Muscle of leg (tissue), 11 donors: Measurements from ENCODE around the gene QRICH1. TPM values are rescaled to one million over a fixed set of nuclear protein-coding genes. Genes with fewer than 3 reads are reported as not detected.

Experiments
- DNase-seq: peaks from one replicate; pipeline ENCODE4 v3.0.0; 2013
- H3K27ac ChIP-seq: one replicate; pipeline ENCODE4 v1.5.1; 2013; ENCODE audit warnings: mild to moderate bottlenecking, low read length, control low read depth
- H3K27me3 ChIP-seq: one replicate; pipeline ENCODE4 v1.6.1; 2013; ENCODE audit warnings: low read length; ENCODE audit not compliant: control insufficient read depth, insufficient read depth
- H3K36me3 ChIP-seq: one replicate; pipeline ENCODE4 v1.6.1; 2013; ENCODE audit warnings: low read length; ENCODE audit not compliant: control insufficient read depth, insufficient read depth
- H3K4me1 ChIP-seq: one replicate; pipeline ENCODE4 v1.6.1; 2013; ENCODE audit warnings: low read length; ENCODE audit not compliant: control insufficient read depth, insufficient read depth
- H3K4me3 ChIP-seq: one replicate; pipeline ENCODE4 v1.5.1; 2013; ENCODE audit warnings: low read length, control low read depth
- H3K9me3 ChIP-seq: replicated peaks from 2 replicates; pipeline ENCODE4 v1.6.1; 2013; ENCODE audit warnings: low read depth, low read length; ENCODE audit not compliant: control insufficient read depth
- WGBS: methylation state at CpG from one replicate; pipeline ENCODE4 v1.1.5; 2013; ENCODE audit warnings: missing lambda C conversion rate; ENCODE audit not compliant: insufficient coverage; 5-methylcytosine and 5-hydroxymethylcytosine counted together
- polyA plus RNA-seq, 8 donors: library from polyadenylated mRNA; unstranded; fragments of 120-200 nt; gene quantifications; one replicate each; pipeline versions ENCODE4 v1.2.1 to v1.2.3, GENCODE V29; 2013; ENCODE audit warnings: inconsistent platforms in 1 of 8, low replicate concordance in 1 of 8; ENCODE audit not compliant: insufficient read length in 8 of 8, insufficient read depth in 1 of 8
- total RNA-seq: library from RNA; stranded (reverse); fragments of 120-200 nt; gene quantifications from one replicate; pipeline ENCODE4 v1.2.4, GENCODE V29; 2013

The QRICH1 gene
- total and polyA plus RNA-seq, 9 donors: 48.4 to 67.4 (median 56.9) TPM

DNA sequence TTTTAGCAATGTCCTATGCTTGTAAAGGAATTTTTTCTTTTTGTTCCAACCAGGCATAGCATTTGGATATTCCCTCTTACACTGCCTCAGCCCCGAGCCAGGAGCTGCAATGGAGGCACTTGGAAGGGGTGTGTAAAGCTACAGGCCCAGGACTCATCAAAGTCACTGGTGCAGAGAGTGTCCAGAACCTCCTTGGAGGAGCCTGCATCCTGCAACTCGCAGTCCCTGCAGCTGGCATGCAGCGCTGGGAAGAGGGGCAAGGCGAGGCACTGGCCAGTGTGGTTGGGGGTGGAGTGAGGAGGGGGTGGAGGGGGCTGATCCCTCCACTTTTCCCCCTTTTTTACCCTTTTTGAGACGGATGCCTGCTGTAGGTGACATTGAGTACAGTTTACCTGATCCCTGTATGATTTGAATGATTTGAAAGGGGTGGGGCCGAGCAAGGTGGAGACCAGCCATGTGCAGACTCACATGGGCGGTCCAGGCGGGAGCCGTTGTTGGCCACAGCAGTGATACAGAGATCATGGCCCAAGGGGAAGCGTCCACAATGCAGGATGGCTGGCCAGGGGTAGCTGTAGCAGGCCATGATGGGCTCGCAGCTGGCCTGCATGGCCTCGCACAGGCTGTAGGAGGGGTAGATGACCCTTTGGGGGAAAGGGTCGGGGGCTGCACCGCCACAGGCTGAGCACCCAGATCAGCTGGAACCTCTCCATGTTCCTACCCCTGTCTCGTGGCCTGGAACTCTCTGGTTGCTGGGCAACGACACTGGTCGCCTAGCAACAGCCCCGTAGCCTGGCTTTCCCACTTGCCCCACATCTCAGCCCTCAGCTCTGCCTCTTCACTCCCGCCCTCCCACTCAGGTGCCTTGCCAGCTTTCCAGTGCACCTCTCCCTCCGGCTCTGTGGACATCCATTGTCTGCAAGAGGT is 95.9 kb downstream of the QRICH1 start:
- H3K4me3 ChIP-seq: no peak overlapping the region
- H3K27ac ChIP-seq: no peak overlapping the region
- H3K4me1 ChIP-seq: no peaks in the 10 kb centered on the region
- no peaks in the 10 kb centered on the region for H3K27me3 ChIP-seq
- no peak for DNase-seq
- no peaks in the 10 kb centered on the region for H3K9me3 ChIP-seq
- WGBS: 55% methylated on average over 16 of the region's 20 CpGs
- H3K36me3 ChIP-seq: peaks cover 13% of the 10 kb centered on the region

DNA sequence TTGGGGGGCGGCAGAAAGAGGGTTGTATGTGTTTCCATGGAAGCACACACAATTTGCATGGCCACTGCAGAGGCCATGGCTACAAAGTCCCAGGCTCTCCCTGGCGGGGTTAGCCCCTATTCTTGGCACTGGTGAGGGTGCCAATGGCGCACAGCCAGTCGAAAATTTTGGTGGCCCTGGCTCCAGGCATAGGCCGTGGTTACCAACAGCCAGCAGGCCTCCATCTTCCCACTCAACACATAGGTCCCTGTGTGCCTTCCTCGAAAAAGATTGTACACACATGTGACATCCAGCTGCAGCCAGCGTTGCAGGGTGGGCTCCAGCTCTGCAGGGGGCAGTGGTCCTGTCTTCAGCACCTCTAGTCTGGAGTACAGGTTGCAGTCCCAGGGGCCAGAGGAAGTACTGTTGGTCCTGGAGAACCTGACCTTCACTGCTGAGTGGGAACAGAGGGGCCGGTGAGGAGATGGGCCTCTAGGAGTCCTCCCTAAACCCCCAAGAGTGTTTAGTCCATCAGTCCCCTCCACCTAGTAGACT is 96.7 kb downstream of the QRICH1 start:
- no peaks in the 10 kb centered on the region for H3K4me1 ChIP-seq
- WGBS: 77% methylated on average over 6 of the region's 8 CpGs
- H3K4me3 ChIP-seq: no peak overlapping the region
- H3K27me3 ChIP-seq: no peaks in the 10 kb centered on the region
- peaks cover 13% of the 10 kb centered on the region for H3K36me3 ChIP-seq
- no peaks in the 10 kb centered on the region for H3K9me3 ChIP-seq
- DNase-seq: no peak
- H3K27ac ChIP-seq: no peak overlapping the region

DNA sequence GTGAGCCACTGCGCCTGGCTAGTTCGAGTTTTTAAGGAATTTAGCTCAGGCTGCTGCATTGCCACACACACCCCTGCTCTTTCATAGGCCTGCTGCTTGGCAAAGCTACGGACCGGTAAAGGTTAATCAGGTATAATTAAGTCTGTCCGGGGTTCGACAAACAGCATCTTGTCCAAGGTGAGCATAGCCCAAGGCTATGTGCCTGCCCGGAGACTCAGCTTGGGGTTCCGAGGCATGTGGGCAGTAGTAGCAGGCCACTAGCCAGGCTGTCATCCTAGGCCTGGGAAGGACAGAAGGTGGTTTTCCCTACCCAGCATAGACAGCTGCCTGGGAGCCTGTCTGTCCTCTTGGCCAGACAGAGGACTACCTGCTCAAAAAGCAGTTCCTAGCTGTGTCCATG is 97.2 kb downstream of the QRICH1 start:
- Histone ChIP-seq H3K4me1 (peaks cover 2% of the 10 kb centered on the region), H3K27ac (no peak overlapping the region), H3K9me3 (no peaks in the 10 kb centered on the region), H3K36me3 (peaks cover 13% of the 10 kb centered on the region), H3K27me3 (no peaks in the 10 kb centered on the region), H3K4me3 (no peak overlapping the region)
- 89% methylated on average over 8 of the region's 8 CpGs for WGBS
- no peak for DNase-seq

GRCh38 chr3:48993834-48994233 is 100.0 kb downstream of the QRICH1 start:
- peaks cover 19% of the 10 kb centered on the region for H3K4me1 ChIP-seq
- H3K9me3 ChIP-seq: no peaks in the 10 kb centered on the region
- H3K4me3 ChIP-seq: no peak overlapping the region
- no peak for DNase-seq
- no peaks in the 10 kb centered on the region for H3K27me3 ChIP-seq
- H3K36me3 ChIP-seq: peaks cover 13% of the 10 kb centered on the region
- no peak overlapping the region for H3K27ac ChIP-seq

DNA sequence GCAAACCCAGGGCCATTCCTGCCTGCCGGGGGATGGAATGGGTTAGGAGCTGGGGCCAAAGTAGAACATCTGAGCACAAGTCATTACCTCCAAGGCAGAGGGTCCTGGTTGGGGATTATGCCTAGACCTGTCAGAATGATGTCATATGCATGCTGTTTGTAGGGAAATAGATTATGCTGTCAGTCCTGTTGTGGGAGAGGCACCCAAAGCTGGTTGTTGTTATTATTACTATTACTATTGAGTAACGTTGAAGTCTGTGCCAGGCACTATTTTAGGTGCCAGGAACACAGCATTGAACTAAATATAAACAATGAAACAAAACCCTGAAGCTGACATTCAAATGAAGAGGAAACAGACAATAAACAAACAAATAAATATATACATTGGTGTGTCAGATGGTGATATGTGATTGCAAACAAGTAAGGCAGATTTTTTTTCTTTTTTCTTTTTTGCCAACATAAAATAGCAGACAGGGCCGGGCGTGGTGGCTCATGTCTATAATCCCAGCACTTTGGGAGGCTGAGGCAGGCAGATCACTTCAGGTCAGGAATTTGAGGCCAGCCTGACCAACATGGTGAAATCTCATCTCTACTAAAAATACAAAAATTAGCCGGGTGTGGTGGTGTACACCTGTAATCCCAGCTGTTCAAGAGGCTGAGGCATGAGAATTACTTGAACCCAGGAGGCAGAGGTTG is 101.9 kb downstream of the QRICH1 start:
- Histone ChIP-seq H3K36me3 (peaks cover 11% of the 10 kb centered on the region), H3K4me1 (peaks cover 19% of the 10 kb centered on the region), H3K4me3 (no peak overlapping the region), H3K27me3 (no peaks in the 10 kb centered on the region), H3K27ac (no peak overlapping the region), H3K9me3 (no peaks in the 10 kb centered on the region)
- no peak for DNase-seq
- WGBS: 94% methylated on average over 3 of the region's 5 CpGs

- no peaks in the 10 kb centered on the region for H3K9me3 ChIP-seq
- 4% methylated on average over 36 of the region's 40 CpGs for WGBS
- H3K4me3 ChIP-seq: peak overlapping the region; percentile 70
- H3K27me3 ChIP-seq: no peaks in the 10 kb centered on the region
- peaks cover 7% of the 10 kb centered on the region for H3K36me3 ChIP-seq
- DNase-seq: no peak
- H3K27ac ChIP-seq: peak overlapping the region; percentile 9
- peaks cover 19% of the 10 kb centered on the region for H3K4me1 ChIP-seq
Observed at GRCh38 chr3:48990636-48991469, 103.0 kb downstream of the QRICH1 start.

GRCh38 chr3:48989796-48990635 is 103.9 kb downstream of the QRICH1 start, which contains the start of gene P4HTM:
Gene P4HTM, plus strand, starts transcription at chr3:48990241. Its CDS starts 16 bp downstream, at chr3:48990257.
- no peaks in the 10 kb centered on the region for H3K9me3 ChIP-seq
- peak; percentile 95 for DNase-seq
- peak within 1 kb of the TSS; percentile 70 for H3K4me3 ChIP-seq
- peak within 1 kb of the TSS; percentile 94 for H3K27ac ChIP-seq
- peaks cover 19% of the 10 kb centered on the region for H3K4me1 ChIP-seq
- WGBS: under 1% methylated on average over 91 of the region's 91 CpGs
- peaks cover 16% of the 10 kb centered on the region for H3K36me3 ChIP-seq
- no peaks in the 10 kb centered on the region for H3K27me3 ChIP-seq

GRCh38 chr3:48989126-48989795 is 104.6 kb downstream of the QRICH1 start:
- peaks cover 22% of the 10 kb centered on the region for H3K36me3 ChIP-seq
- no peaks in the 10 kb centered on the region for H3K9me3 ChIP-seq
- peak overlapping the region; percentile 63 for H3K4me3 ChIP-seq
- peaks cover 19% of the 10 kb centered on the region for H3K4me1 ChIP-seq
- DNase-seq: no peak
- H3K27me3 ChIP-seq: no peaks in the 10 kb centered on the region
- under 1% methylated on average over 16 of the region's 21 CpGs for WGBS
- peak overlapping the region; percentile 94 for H3K27ac ChIP-seq
